GM18511 (cell line): ENCODE results near the gene ZNF600.
"Not testable (repeated sequence)": the region's sequence is repeated elsewhere in the genome, so short reads cannot be mapped to it uniquely, and the experiment has no call there.

Experiments used
- ATAC-seq: cut with Tn5 transposase; IDR thresholded peaks from one replicate; pipeline ENCODE4 v1.9.1; 2021; ENCODE audit warnings: mild to moderate bottlenecking, moderate library complexity; ENCODE audit not compliant: unreplicated experiment

ZNF600 gene

GRCh38 chr19:52786464-52787354, at the start of gene ZNF600:
Gene ZNF600, minus strand, starts transcription at chr19:52786791. Its CDS starts 7,903 bp downstream, at chr19:52778888.
- peak; percentile 98 for ATAC-seq

DNA sequence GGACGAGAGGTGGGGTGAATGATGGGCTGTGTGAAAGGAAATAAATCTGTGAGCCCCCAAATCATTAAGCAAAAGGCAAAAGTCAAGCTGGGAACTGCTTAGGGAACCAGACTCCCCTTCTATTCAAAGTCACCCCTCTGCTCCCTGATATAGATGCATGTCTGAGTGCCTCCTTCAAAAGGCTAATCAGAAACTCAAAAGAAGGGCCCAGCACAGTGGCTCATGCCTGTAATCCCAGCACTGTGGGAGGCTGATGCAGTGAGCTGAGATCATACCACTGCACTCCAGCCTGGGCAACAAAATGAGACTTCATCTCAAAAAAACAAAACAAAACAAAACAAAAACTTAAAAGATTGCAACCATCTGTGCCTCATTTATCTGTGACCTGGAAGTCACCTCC, 47.7 kb upstream of the ZNF600 start:
- ATAC-seq = not testable (repeated sequence)

- ATAC-seq = not testable (repeated sequence)
These were observed 47.0 kb upstream of the ZNF600 start for GRCh38 chr19:52833541-52833940.

GRCh38 chr19:52829866-52830265, 43.3 kb upstream of the ZNF600 start:
- ATAC-seq = not testable (repeated sequence)

- ATAC-seq = no peak
These were observed 39.2 kb upstream of the ZNF600 start for GRCh38 chr19:52825765-52826164.

DNA sequence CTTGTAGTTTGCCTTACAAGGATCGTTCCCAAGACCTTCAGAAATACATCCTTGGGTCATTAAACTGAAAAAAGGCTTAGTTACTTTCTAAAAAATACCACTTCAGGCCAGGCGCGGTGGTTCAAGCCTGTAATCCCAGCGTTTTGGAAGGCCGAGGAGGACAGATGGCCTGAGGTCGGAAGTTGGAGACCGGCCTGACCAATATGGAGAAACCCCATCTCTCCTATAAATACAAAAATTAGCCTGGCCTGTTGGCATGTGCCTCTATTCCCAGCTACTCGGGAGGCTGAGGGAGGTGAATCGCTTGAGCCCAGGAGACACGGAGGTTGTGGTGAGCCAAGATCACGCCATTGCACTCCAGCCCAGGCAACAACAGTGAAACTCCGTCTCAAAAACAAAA, 37.1 kb upstream of the ZNF600 start:
- ATAC-seq = no peak

DNA sequence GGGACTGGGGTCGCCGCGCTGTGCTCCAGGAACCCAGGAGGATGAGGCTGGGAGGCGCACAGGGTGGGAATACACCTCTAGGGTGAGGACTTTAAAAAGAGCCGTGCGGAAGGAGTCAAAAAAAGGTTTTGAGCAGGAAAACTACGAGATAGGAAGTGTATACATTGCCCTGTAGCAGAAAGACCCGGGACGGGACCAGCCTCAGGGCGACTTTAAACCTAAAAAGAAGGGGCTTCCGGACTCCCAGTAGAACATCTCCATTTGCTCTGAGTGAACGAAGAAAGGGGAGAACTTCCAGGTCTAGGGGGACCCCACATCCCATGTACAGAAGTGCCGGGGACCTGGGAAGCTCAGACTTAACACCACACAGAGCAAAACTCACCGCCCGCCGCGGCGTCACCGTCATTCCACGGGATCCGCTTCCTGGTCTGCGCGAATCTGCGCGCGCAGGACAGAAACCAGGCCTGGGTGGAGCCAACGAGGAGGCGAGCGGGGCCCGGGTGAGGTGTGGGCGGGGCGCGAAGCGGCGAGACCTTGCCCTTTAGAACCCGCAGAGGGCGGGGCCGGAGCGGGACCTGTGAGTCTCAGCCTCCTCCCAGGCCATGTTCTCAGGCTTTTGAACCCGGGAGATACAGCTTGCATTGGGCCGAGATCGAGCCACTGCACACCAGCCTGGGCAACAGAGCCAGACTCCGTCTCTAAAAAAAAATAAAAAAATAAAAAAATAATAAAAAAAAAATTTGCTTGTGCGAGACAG, 34.8 kb upstream of the ZNF600 start, which contains the start of gene ZNF28:
TSS of gene ZNF28 (minus strand) at position 430 of the 757 bp plus-strand sequence. CDS start 3,675 bp downstream, outside the sequence.
- ATAC-seq = peak; percentile 98

DNA sequence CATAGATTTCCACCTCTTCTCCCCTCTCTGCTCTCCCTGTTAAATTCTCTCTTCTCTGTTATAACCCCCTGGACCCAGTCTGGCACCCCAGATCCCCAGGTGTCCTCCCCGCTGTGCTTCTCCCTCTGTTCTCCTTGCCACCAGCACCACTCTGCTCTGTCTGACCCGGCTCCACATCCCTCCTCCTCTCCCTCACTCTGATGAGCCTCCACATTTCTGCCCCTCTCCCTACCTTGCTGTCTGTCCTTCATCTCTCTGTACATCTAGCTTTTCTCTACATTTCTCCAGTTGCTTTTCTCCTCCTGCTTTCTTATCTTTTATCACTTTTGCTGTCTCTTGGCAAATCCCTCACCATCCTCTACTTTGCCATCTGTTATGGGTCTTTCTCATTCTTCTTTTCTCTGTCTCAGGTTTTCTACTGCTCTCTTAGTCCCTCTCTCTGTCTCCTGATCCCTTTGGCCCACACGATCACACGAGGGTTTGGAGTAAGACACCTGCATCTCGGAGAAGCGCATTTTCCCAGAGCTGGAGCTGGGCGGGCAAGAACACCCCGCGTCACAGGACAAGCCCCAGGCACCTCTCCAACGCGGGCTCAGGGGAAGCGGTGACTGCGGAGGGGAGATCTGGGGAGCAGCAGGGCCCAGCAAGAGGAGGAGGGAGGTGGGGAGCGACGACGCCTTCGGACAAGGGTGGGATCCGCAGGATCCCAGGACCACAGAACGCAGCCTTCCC, 34.0 kb upstream of the ZNF600 start:
- peak; percentile 58 for ATAC-seq

GRCh38 chr19:52809801-52810200, 23.2 kb upstream of the ZNF600 start:
- ATAC-seq = no peak

DNA sequence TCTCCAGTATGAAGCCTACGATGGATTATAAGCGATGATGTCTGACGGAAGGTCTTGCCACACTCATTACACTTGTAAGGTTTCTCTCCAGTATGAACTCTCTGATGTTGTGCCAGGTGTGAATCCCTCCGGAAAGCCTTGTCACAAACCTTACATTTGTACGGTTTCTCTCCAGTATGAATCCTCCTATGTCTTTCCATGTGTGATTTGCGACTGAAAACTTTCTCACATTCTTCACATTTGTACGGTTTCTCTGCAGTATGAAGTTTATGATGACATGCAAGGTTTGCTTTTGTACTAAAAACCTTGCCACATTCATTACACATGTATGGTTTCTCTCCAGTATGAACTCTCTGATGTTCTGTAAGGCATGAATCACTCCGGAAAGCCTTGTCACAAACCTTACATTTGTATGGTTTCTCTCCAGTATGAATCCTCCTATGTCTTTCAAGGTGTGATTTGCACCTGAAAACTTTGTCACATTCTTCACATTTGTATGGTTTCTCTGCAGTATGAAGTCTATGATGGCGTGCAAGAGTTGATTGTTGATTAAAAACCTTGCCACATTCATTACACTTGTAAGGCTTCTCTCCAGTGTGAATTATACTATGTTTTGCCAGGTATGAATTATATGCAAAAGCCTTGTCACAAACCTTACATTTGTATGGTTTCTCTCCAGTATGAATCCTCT, 13.5 kb upstream of the ZNF600 start:
- ATAC-seq = not testable (repeated sequence)

GRCh38 chr19:52789440-52789839, 2.8 kb upstream of the ZNF600 start:
- ATAC-seq = no peak

GRCh38 chr19:52786078-52786463, 520 bp downstream of the ZNF600 start:
- ATAC-seq = peak; percentile 38

DNA sequence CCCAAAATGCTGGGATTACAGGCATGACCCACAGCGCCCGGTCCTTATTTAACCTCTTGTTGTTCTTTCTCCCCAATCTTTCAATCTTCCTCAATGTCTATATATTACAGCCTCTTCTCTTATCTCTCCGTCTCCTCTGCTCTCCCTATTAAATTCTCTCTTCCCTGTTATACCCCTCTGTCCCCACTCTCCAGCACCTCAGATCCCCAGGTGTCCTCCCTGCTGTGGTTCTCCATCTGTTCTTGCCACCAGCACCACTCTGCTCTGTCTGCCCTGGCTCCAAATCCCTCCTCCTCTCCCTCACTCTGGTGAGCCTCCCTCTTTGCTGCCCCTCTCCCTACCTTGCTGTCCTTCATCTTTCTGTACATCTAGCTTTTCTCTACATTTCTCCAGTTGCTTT, 1.1 kb downstream of the ZNF600 start:
- ATAC-seq = no peak

- ATAC-seq = not testable (repeated sequence)
These were observed 3.7 kb downstream of the ZNF600 start for GRCh38 chr19:52782864-52783263.

GRCh38 chr19:52778811-52779210, 7.8 kb downstream of the ZNF600 start:
- no peak for ATAC-seq

- ATAC-seq = not testable (repeated sequence)
These were observed 30.1 kb downstream of the ZNF600 start for GRCh38 chr19:52756447-52756846.

DNA sequence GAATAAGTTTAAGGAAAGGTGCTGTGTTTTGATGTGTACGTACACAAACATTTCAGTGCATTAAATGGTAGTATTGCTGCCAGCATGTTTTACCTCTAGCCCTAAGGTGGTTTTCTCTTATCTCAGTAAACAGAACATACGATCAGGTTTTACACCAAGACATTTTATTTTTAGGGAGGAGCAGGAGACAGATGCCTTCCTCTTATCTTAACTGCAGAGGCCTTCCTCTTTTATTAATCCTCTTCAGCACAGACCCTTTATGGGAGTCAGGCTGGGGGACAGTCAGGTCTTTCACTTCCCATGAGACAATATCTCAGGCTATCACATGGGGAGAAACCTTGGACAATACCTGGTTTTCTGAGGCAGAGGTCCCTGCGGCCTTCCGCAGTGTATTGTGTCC, 36.8 kb downstream of the ZNF600 start:
- no peak for ATAC-seq

DNA sequence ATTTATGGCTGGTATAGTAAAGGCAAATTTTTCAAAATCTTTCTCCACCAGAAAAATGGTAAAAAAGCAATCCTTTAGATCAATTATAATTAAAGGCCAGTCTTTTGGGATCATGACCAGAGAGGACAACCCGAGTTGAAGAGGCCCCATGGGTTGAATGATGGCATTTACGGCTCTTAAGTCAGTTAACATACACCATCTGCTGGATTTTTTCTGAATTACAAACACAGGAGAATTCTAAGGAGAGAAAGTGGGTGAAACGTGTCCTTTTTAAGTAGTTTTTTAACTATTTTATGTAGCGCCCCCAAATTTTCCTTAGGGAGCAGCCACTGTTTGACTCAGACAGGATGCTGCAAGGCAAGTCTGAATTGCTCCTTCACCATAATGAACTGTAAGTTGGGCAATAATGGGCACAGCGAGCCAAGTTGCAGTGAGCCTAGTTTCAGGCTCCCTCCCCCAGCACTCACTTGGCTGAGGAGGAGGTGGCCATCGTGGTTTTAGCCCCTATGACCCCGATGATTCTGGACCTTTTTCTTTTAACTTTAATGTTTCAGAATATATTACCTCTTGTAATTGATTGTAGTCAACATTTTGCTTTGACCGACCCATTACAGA, 38.1 kb downstream of the ZNF600 start:
- ATAC-seq = no peak

GRCh38 chr19:52745919-52746318, 40.7 kb downstream of the ZNF600 start:
- not testable (repeated sequence) for ATAC-seq

DNA sequence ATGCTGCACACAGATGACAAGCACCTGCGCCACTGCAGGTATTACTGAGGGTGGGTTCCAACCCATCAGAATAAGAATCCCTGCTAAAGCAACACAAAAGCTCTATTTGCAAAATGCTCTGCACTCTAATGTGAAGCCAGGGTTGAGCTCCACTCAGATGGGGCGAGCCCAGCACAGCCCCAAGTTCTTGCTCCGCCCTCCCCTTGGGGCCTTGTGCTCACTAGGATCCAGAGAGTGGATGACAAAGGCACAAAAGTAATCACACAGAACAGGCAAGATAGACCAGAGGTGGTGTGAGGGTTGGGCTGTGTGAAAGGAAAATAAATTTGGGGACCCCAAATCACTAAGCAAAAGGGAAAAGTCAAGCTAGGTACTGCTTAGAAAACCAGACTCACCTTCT, 43.5 kb downstream of the ZNF600 start:
- ATAC-seq = no peak
